MV-4-11 (cell line): ENCODE measurements around the gene CTRL.
A peak's percentile ranks its signal among the peaks of the same experiment; 100 is the strongest.
"Not testable (repeated sequence)": the region's sequence is repeated elsewhere in the genome, so short reads cannot be mapped to it uniquely, and the experiment has no call there.

ENCODE experiments used
- DNase-seq: peaks from one replicate; lab custom pipeline; 2025; lab: John Stamatoyannopoulos, UW

CTRL gene

GRCh38 chr16:67931712-67932461 is at the start of gene CTRL:
CTRL (minus strand) TSS chr16:67931862; CDS start chr16:67931852, 10 bp downstream.
- DNase-seq = no peak

GRCh38 chr16:67979955-67980678 is 48.5 kb upstream of the CTRL start, which contains the start of gene DPEP3:
DPEP3 (minus strand) TSS chr16:67980499; CDS start chr16:67980380, 119 bp downstream.
- no peak for DNase-seq

GRCh38 chr16:67977469-67978227 is 46.0 kb upstream of the CTRL start:
- DNase-seq = no peak

GRCh38 chr16:67977005-67977404 is 45.3 kb upstream of the CTRL start:
- no peak for DNase-seq

GRCh38 chr16:67976205-67976604 is 44.5 kb upstream of the CTRL start:
- no peak for DNase-seq

GRCh38 chr16:67975321-67976105 is 43.9 kb upstream of the CTRL start:
- DNase-seq = no peak

- DNase-seq = not testable (repeated sequence)
Measured at GRCh38 chr16:67972285-67972684, 40.6 kb upstream of the CTRL start.

- DNase-seq = no peak
Measured at GRCh38 chr16:67971111-67971510, 39.4 kb upstream of the CTRL start.

- DNase-seq = peak; percentile 23
Measured at GRCh38 chr16:67969254-67970039, 37.8 kb upstream of the CTRL start.

- DNase-seq = peak; percentile 74
Measured at GRCh38 chr16:67968400-67969253, 37.0 kb upstream of the CTRL start, which contains the start of gene SLC12A4. SLC12A4 (minus strand) TSS chr16:67968637; CDS start chr16:67968553, 84 bp downstream.

- DNase-seq = peak; percentile 34
Measured at GRCh38 chr16:67967958-67968399, 36.3 kb upstream of the CTRL start.

GRCh38 chr16:67967183-67967957 is 35.7 kb upstream of the CTRL start:
- DNase-seq = no peak

- DNase-seq = peak; percentile 51
Measured at GRCh38 chr16:67966549-67967182, 35.0 kb upstream of the CTRL start.

- no peak for DNase-seq
Measured at GRCh38 chr16:67965668-67966548, 34.2 kb upstream of the CTRL start.

- DNase-seq = no peak
Measured at GRCh38 chr16:67964477-67965131, 32.9 kb upstream of the CTRL start.

GRCh38 chr16:67963662-67964321 is 32.1 kb upstream of the CTRL start:
- DNase-seq = no peak
